Heart left ventricle (tissue), 13 donors: ENCODE data around the gene SGPP2.

Experiments
- CTCF ChIP-seq, 12 donors: fragments of 200-600 bp; sonication (generic) in 4 of 12; IDR thresholded peaks; one replicate each; pipeline versions ENCODE4 v1.5.0 to v1.8.0; 2018 to 2022; ENCODE audit warnings: antibody characterized with exemption in 12 of 12, mild to moderate bottlenecking in 5 of 12
- POLR2A ChIP-seq, 2 donors: fragments of 450-650 bp; IDR thresholded peaks; one replicate each; pipeline ENCODE4 v1.6.1; 2017; ENCODE audit warnings: antibody characterized with exemption in 2 of 2, mild to moderate bottlenecking in 2 of 2, moderate library complexity in 2 of 2
- donor health status: ischemic (EF 13 %, LVEDD 7.1; RV severe dilation, severe dysfunction).
- donor health status: DM: no; HTN: yes; CAD: no.
- donor health status: DM: no; HTN: no; CAD: no.
- donor health status: ischemic (EF 25% LVEDD 6.9; RV normal size, moderate dysfunction).
- donor health status: ischemic (EF 25% LVEDD 5.7; RV mildly dilated, moderate dysfunction).
- donor health status: ischemic (EF 35%, LVEDD 5.7; RV mildly dilated, moderate dysfunction).
- donor health status: nonischemic (EF 11% LVEDD 7.7; RV severe dilation, severe dysfunction).
- donor health status: DM: yes; HTN: yes; CAD: no.
- donor health status: PGD.
- donor health status: ischemic (EF 29% LVEDD 5.4; RV normal size, mild dysfunction).
- donor health status: nonischemic (EF 23%, LVEDD 6.1; RV moderate dilation, normal function).

- TF ChIP-seq CTCF (IDR thresholded peaks at IDR 0.05) (no peak), POLR2A (IDR thresholded peaks at IDR 0.05) (no peak)
Measured at GRCh38 chr2:222563936-222564335, 139.6 kb downstream of the SGPP2 start.
